Measurements from ENCODE around the gene SPATA19. TPM values are rescaled to one million over a fixed set of nuclear protein-coding genes. Genes with fewer than 3 reads are reported as not detected.

The SPATA19 gene
- total RNA-seq, 1 experiment from 2014 or later: not detected

DNA sequence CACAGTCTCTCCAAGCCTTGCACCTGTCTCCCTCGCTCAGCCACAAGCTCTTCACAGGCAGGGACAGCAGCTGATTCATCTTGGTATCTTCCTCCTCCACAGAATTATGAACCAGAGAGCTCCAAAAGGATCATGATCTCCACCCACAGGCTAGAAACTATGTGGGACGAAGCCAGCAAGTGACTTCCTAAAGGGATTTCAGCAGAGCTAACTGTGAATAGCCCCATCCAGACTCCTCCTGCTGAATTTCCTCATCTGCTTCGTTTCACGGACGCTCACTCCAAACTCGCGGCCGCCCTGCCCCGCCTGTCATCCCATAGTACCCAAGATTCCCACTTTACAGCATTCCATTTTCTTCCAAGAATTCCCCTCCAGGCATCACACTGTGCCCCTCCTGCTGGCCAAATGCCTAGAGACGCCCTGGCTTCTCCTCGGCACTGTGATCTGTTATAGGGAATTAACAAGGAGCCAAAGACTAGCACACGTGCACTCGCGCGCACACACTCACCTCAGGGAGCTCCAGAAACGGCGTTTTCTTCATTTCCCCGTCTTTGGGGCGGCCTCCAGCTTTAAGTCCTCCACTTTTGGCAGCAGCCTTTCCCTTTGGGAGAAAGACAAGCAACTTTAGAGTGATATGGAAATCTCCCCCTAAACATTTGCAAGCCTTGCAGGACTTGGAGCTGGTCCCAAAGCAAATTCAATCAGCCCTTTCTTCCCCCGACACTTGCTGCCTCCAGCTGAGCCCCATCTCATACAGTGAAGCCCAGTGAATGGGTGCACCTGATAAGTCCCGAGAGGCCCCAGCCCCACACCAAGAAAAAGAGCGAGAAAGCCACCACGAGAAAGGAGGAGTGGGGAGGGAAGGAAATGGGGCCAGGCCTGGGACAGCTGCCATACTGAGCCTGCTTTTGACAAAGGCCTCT is 35.5 kb downstream of the SPATA19 start:
- Mint-ChIP-seq H3K36me3 (ENCODE audit: insufficient read depth, unreplicated experiment) (no peaks in the 10 kb centered on the region), H3K4me1 (ENCODE audit: insufficient read depth, unreplicated experiment) (no peaks in the 10 kb centered on the region), H3K27me3 (ENCODE audit: insufficient read depth, unreplicated experiment) (peaks cover 1% of the 10 kb centered on the region), H3K4me3 (ENCODE audit: unreplicated experiment) (no peak overlapping the region), H3K27ac (ENCODE audit: low read depth, unreplicated experiment) (no peak overlapping the region), H3K9me3 (ENCODE audit: unreplicated experiment) (no peaks in the 10 kb centered on the region)
- intact Hi-C loops (cut with micrococcal nuclease): no loop called here
- ChIA-PET CTCF (interaction anchor here (0.7 to 3.0 kb wide), 9 partner anchors 8 to 731 kb away, joined by 3 to 20 read pairs (median 3); no protein-coding TSS in a partner anchor), POLR2A (interaction anchor here (0.8 kb wide), 1 partner anchor 612 kb away, joined by 4 read pairs; no protein-coding TSS in a partner anchor)
- TF ChIP-seq, protein P1, sequence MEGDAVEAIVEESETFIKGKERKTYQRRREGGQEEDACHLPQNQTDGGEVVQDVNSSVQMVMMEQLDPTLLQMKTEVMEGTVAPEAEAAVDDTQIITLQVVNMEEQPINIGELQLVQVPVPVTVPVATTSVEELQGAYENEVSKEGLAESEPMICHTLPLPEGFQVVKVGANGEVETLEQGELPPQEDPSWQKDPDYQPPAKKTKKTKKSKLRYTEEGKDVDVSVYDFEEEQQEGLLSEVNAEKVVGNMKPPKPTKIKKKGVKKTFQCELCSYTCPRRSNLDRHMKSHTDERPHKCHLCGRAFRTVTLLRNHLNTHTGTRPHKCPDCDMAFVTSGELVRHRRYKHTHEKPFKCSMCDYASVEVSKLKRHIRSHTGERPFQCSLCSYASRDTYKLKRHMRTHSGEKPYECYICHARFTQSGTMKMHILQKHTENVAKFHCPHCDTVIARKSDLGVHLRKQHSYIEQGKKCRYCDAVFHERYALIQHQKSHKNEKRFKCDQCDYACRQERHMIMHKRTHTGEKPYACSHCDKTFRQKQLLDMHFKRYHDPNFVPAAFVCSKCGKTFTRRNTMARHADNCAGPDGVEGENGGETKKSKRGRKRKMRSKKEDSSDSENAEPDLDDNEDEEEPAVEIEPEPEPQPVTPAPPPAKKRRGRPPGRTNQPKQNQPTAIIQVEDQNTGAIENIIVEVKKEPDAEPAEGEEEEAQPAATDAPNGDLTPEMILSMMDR (IDR thresholded peaks at IDR 0.05; ENCODE audit: unreplicated experiment): no peak
- DNase-seq (ENCODE audit: unreplicated experiment): no peak
- no TSS peak for BruUV-seq (replicated peaks)

DNA sequence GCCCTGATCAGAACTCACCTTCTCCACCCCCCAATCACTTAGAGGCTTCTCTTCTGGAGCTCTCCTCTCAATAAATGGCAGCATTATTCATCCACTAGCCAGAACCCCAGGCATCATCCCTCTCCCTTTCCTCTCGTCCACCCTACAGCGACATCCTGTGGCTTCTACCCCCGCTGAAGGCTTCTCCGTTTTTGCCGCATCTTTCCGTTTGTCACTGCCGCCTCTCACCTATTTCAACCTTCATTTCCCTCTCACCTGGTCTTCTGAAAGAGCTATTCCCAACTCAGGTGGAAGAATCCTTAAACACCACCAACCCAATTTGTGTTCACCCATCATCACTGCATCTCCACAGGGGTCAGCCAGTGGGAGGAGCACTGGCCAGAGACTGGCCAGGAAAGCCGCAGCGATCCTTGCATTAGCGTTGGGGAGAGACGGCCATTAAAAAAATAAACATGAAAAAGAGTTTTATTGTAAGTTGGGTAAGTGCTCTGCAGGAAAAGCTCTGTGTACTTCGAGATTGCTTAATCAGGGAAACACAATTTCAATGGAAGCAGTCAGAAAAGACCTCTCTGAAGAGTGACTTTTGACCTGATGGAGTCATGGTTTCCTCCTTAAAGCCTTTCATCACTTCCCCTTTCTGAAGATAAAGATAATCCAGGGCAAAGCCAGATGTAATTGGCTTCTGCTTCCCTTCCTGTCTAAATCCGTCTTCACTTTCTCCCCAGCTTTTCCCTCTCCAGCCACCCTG is 36.7 kb downstream of the SPATA19 start:
- ChIA-PET POLR2A (no interaction called here), CTCF (interaction anchor here (0.6 to 1.0 kb wide), 3 partner anchors 14 to 1411 kb away, joined by 3 to 5 read pairs (median 3); no protein-coding TSS in a partner anchor)
- Mint-ChIP-seq H3K36me3 (ENCODE audit: insufficient read depth, unreplicated experiment) (no peaks in the 10 kb centered on the region), H3K27ac (ENCODE audit: low read depth, unreplicated experiment) (no peak overlapping the region), H3K9me3 (ENCODE audit: unreplicated experiment) (no peaks in the 10 kb centered on the region), H3K27me3 (ENCODE audit: insufficient read depth, unreplicated experiment) (no peaks in the 10 kb centered on the region), H3K4me1 (ENCODE audit: insufficient read depth, unreplicated experiment) (no peaks in the 10 kb centered on the region), H3K4me3 (ENCODE audit: unreplicated experiment) (no peak overlapping the region)
- BruUV-seq (replicated peaks): no TSS peak
- no peak for DNase-seq (ENCODE audit: unreplicated experiment)
- TF ChIP-seq, protein P1 (IDR thresholded peaks at IDR 0.05; ENCODE audit: unreplicated experiment): no peak
- intact Hi-C loops (cut with micrococcal nuclease): no loop called here

DNA sequence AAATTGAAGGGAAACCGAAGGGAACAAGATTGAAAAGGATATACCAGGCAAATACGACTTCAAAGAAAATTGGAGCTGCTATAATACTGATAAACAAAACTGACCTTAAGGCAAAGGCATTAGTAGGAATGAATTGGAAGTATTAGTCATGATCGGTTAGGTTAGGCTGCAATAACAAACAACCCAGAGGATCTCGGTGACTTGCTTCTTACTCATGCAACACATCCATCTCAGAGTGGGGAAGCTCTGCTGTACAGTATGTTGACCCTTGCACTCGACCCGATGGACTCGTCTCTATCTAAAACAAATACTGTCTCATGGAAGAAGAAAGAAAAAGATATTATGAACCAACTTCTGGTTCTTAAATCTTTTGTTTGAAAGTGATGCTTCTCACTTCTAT is 42.3 kb downstream of the SPATA19 start:
- Mint-ChIP-seq H3K4me1 (ENCODE audit: insufficient read depth, unreplicated experiment) (no peaks in the 10 kb centered on the region), H3K9me3 (ENCODE audit: unreplicated experiment) (peaks cover 7% of the 10 kb centered on the region), H3K27me3 (ENCODE audit: insufficient read depth, unreplicated experiment) (no peaks in the 10 kb centered on the region), H3K27ac (ENCODE audit: low read depth, unreplicated experiment) (no peak overlapping the region), H3K36me3 (ENCODE audit: insufficient read depth, unreplicated experiment) (no peaks in the 10 kb centered on the region), H3K4me3 (ENCODE audit: unreplicated experiment) (no peak overlapping the region)
- POLR2A ChIA-PET: no interaction called here
- DNase-seq (ENCODE audit: unreplicated experiment): no peak
- intact Hi-C loops (cut with micrococcal nuclease): no loop called here
- no TSS peak for BruUV-seq (replicated peaks)
- CTCF ChIA-PET: interaction anchor here (0.5 kb wide), 1 partner anchor 406 kb away, joined by 3 read pairs; no protein-coding TSS in a partner anchor
- TF ChIP-seq, protein P1 (IDR thresholded peaks at IDR 0.05; ENCODE audit: unreplicated experiment): no peak

DNA sequence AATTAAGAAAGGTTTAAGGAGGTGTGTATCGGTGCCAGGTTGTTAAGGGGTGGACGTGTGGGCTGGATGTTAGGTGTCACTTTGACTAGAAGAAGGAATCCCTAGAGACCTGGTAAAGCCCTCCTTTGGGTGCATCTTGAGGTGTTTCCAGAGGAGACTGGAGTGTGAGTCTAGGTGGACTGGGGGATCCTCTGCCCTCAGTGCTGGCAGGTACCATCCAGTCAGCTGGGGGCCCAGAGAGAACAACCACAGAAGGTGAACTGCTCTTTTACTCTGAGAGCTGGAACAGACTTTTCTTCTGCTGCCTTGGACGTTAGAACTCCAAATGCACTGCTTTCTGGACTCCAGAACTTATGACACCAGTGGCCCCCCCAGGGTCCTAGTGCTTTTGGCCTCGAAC is 44.0 kb downstream of the SPATA19 start:
- no peak for DNase-seq (ENCODE audit: unreplicated experiment)
- Mint-ChIP-seq H3K4me1 (ENCODE audit: insufficient read depth, unreplicated experiment) (no peaks in the 10 kb centered on the region), H3K4me3 (ENCODE audit: unreplicated experiment) (no peak overlapping the region), H3K27ac (ENCODE audit: low read depth, unreplicated experiment) (no peak overlapping the region), H3K9me3 (ENCODE audit: unreplicated experiment) (peaks cover 7% of the 10 kb centered on the region), H3K36me3 (ENCODE audit: insufficient read depth, unreplicated experiment) (no peaks in the 10 kb centered on the region), H3K27me3 (ENCODE audit: insufficient read depth, unreplicated experiment) (peaks cover 13% of the 10 kb centered on the region)
- intact Hi-C loops (cut with micrococcal nuclease): no loop called here
- BruUV-seq (replicated peaks): no TSS peak
- ChIA-PET POLR2A (no interaction called here), CTCF (no interaction called here)
- TF ChIP-seq, protein P1 (IDR thresholded peaks at IDR 0.05; ENCODE audit: unreplicated experiment): no peak

Measured in MCF 10A (cell line).